ENCODE results near the gene LLGL2. TPM values are rescaled to one million over a fixed set of nuclear protein-coding genes. Genes with fewer than 3 reads are reported as not detected.

The LLGL2 gene
- total RNA-seq, 4 donors from 2014 or later = 0.78 to 7.1 (median 1.4) TPM

DNA sequence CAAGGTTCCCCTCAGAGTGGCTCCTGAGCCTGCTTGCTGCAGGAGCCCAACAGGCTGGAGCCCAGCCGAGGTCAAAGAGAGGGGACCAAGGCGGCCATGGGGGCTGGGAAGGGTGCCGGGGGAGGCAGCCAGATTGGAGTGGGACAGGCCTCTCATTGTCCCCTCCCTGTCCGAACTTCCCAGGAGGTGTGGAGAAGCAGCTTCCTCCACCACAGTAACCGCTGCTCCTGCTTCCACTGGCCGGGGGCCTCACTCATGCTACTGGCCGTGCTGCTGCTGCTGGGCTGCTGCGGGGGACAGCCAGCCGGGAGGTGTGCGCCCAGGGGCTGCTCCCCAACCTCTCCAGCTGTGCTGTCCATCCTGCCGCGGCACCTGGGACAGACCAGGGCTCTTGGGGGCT, 39.8 kb upstream of the LLGL2 start:
- no peaks in the 10 kb centered on the region for H3K9me3 ChIP-seq
- ATAC-seq = no peak
- H3K36me3 ChIP-seq = no peaks in the 10 kb centered on the region
- intact Hi-C loops (cut with DNase I; ENCODE audit: low total_unique reads) = no loop called here
- in situ Hi-C loops (cut with MboI; ENCODE audit: low sequenced_read_pairs in 4 of 4) = no loop called here
- H3K27ac ChIP-seq = peak overlapping the region; percentile 35 to 89 (median 64)
- H3K4me1 ChIP-seq = peaks cover 92 to 95% of the 10 kb centered on the region in 2 donors
- no peaks in the 10 kb centered on the region for H3K27me3 ChIP-seq
- H3K4me3 ChIP-seq = no peak overlapping the region
- DNase-seq = no peak
- TF ChIP-seq, protein P1, sequence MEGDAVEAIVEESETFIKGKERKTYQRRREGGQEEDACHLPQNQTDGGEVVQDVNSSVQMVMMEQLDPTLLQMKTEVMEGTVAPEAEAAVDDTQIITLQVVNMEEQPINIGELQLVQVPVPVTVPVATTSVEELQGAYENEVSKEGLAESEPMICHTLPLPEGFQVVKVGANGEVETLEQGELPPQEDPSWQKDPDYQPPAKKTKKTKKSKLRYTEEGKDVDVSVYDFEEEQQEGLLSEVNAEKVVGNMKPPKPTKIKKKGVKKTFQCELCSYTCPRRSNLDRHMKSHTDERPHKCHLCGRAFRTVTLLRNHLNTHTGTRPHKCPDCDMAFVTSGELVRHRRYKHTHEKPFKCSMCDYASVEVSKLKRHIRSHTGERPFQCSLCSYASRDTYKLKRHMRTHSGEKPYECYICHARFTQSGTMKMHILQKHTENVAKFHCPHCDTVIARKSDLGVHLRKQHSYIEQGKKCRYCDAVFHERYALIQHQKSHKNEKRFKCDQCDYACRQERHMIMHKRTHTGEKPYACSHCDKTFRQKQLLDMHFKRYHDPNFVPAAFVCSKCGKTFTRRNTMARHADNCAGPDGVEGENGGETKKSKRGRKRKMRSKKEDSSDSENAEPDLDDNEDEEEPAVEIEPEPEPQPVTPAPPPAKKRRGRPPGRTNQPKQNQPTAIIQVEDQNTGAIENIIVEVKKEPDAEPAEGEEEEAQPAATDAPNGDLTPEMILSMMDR (IDR thresholded peaks at IDR 0.05 in 4 of 5, conservative IDR thresholded peaks at IDR 0.05 in 1 of 5) = no peak
- no peak for TF ChIP-seq POLR2A (IDR thresholded peaks at IDR 0.05)

DNA sequence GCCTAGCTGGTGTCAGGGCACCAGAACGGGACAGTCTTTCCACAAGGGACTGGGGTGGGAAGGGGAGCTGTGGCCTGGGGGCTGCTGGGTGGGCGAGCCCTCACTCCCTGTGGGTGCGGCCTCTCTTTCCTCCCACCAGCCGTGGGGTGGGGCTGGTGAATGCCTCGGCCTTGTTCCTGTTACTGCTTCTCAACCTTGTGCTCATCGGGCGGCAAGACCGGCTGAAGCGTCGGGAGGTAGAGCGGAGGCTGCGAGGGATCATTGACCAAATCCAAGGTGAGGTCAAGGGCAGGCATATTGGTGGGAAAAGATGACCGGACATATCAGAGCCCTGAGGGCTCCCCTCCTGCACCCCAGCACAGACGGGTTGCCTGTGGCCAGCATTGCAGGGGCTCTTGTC, 39.3 kb upstream of the LLGL2 start:
- intact Hi-C loops (cut with DNase I; ENCODE audit: low total_unique reads) (no loop called here), in situ Hi-C loops (cut with MboI; ENCODE audit: low sequenced_read_pairs in 4 of 4) (no loop called here)
- no peak for TF ChIP-seq POLR2A (IDR thresholded peaks at IDR 0.05)
- TF ChIP-seq, protein P1 (IDR thresholded peaks at IDR 0.05 in 4 of 5, conservative IDR thresholded peaks at IDR 0.05 in 1 of 5) = no peak
- H3K4me1 ChIP-seq = peaks cover 91 to 95% of the 10 kb centered on the region in 2 donors
- no peaks in the 10 kb centered on the region for H3K9me3 ChIP-seq
- ATAC-seq (no peak), DNase-seq (no peak)
- peak overlapping the region; percentile 35 to 89 (median 64) for H3K27ac ChIP-seq
- no peaks in the 10 kb centered on the region for H3K27me3 ChIP-seq
- peaks cover 0 to 1% of the 10 kb centered on the region in 2 donors for H3K36me3 ChIP-seq
- H3K4me3 ChIP-seq = no peak overlapping the region

DNA sequence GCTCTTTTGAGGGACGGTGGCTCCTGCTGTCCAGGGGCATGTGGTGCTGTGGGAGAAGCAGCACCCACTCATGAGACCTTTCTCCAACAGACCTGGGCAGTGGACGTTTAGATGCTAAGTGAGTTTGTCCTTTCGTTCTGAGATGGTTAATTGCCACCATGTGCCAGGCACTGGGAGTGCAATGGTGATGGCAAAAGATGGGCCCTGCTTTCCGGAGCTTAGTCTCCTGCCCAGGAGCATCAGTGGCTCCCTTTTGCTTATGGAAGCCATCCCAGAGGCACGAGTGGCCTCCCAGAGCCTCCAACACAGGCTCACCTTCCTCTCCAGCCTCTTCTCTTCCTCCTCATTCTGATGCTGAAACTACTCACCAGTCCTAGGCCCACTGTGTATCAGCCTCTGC, 38.5 kb upstream of the LLGL2 start:
- TF ChIP-seq, protein P1 (IDR thresholded peaks at IDR 0.05 in 4 of 5, conservative IDR thresholded peaks at IDR 0.05 in 1 of 5) = no peak
- TF ChIP-seq POLR2A (IDR thresholded peaks at IDR 0.05) = no peak
- Histone ChIP-seq H3K4me1 (peaks cover 85 to 89% of the 10 kb centered on the region in 2 donors), H3K36me3 (peaks cover 0 to 9% of the 10 kb centered on the region in 2 donors), H3K27ac (peak overlapping the region in 2 of 4 donors; percentile 70 to 76), H3K27me3 (no peaks in the 10 kb centered on the region), H3K4me3 (no peak overlapping the region), H3K9me3 (no peaks in the 10 kb centered on the region)
- ATAC-seq (no peak), DNase-seq (no peak)
- in situ Hi-C loops (cut with MboI; ENCODE audit: low sequenced_read_pairs in 4 of 4) (no loop called here), intact Hi-C loops (cut with DNase I; ENCODE audit: low total_unique reads) (no loop called here)

DNA sequence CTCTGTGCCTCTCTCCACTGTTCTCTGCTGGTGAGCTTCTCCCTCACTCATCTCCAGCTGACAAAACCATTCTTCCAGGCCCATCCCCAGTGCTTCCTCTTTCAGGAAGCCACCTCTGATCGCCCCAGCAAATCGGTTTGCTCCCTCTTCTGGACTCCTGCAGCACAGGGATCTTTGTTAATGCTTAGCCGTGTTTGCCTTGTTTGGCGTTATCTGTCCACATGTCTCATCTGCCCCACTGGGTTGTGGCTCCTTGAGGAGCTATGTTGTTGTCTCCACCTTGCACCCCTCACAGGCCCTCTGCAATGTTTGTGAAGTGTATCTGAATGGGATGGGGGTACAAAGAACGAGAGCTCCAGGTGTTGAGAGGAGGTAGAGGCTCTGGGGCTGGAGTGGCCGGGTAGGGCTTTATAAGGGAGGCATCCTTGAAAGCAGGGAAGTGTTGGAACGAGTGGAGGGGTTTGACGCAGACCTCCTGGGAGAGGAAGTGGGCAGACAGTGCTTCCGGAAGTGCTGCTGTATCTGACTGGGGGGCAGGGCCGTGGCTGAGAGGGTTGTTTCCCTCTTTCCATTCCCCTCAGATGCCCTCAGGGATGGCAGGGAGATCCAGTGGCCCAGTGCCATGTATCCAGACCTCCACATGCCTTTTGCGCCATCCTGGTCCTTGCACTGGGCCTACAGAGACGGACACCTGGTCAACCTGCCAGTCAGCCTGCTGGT, 38.0 kb upstream of the LLGL2 start:
- intact Hi-C loops (cut with DNase I; ENCODE audit: low total_unique reads) = no loop called here
- Histone ChIP-seq H3K27ac (peak overlapping the region; percentile 36 to 76 (median 72)), H3K4me3 (no peak overlapping the region), H3K36me3 (peaks cover 0 to 15% of the 10 kb centered on the region in 2 donors), H3K9me3 (no peaks in the 10 kb centered on the region), H3K4me1 (peaks cover 79 to 84% of the 10 kb centered on the region in 2 donors), H3K27me3 (no peaks in the 10 kb centered on the region)
- in situ Hi-C loops (cut with MboI; ENCODE audit: low sequenced_read_pairs in 4 of 4) = no loop called here
- TF ChIP-seq, protein P1 (IDR thresholded peaks at IDR 0.05 in 4 of 5, conservative IDR thresholded peaks at IDR 0.05 in 1 of 5) = no peak
- no peak for TF ChIP-seq POLR2A (IDR thresholded peaks at IDR 0.05)
- ATAC-seq (no peak), DNase-seq (peak in 1 of 2 donors; percentile 78)
